NCI-H146 (cell line): ENCODE measurements around the gene HERC6.
"Not testable (repeated sequence)": the region's sequence is repeated elsewhere in the genome, so short reads cannot be mapped to it uniquely, and the experiment has no call there.

Experiments
- DNase-seq: peaks from one replicate; lab custom pipeline; 2025; lab: John Stamatoyannopoulos, UW

HERC6 gene

DNA sequence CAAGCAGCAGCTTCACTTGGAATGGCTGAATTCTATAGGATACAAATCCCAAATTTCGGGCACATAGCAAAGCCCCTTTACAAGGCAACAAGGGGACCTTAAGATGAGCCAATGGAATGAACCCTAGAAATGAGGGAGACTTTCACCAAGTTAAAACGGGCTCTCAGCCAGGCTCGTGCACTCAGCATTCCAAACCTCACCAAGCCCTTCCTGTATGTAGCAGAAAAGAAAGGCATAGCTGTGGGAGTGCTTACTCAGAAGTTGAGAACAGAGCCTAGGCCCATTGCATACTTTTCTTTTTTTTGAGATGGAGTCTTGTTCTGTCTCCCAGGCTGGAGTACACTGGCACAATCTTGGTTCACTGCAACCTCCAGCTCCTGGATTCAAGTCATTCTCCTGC is 67.5 kb downstream of the HERC6 start:
- DNase-seq = no peak

GRCh38 chr4:88447371-88448095 is 68.9 kb downstream of the HERC6 start:
- DNase-seq = no peak

DNA sequence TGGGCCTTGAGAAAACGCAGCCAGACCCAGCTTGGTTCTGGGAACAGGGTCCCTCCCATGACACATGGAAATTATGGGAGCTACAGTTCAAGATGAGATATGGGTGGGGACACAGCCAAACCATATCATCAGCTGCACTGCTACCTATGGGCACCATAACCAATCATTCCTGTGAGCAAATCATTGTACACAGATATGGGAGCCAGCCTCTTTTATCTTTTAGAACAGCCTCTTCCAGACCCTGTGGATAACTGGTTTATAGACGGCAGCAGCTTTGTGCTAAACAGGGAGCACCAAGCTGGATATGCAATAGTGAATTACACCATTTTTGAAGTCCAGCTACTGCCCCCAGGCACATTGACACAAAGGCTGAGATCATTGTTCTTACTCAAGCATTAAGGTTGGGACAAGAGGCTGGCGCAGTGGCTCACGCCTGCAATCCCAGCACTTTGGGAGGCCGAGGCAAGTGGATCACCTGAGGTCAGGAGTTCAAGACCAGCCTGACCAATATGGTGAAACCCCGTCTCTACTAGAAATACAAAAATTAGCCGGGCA is 69.6 kb downstream of the HERC6 start:
- DNase-seq = not testable (repeated sequence)

GRCh38 chr4:88448889-88449288 is 70.2 kb downstream of the HERC6 start:
- no peak for DNase-seq

DNA sequence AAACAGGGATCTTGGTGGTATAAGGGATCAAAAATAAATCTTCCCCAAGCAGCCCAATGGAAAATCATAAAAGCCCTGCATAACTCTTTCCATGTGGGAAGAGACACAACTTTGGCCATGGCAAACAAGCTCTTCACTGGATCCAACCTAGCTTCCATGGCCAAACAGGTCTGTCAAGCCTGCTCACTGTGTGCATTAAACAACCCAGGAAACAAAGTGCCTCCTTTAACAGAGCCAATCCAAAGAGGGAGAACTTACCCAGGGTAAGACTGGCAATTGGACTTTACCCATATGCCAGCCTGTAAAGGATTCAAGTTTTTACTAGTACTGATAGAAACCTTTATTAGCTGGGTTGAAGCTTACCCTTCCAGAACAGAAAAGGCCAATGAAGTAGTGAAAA is 70.6 kb downstream of the HERC6 start:
- DNase-seq = no peak

DNA sequence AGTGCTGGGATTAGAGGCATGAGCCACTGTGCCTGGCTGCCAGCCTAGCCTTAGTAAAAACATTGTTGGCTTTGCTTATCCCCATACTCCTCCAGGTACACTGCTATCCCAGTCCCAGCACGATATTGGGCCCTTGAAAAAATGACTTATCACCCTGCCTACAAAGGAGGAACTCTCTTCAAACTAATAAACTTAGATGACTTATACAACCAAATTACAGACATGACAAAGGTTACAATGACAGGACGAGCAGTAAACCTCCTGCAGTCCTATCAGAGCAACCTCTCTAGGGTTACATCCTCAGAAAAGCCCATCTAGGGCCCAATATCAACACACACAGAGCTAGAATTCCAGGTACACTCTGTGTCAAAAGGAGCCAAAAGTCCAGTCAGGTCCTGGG is 72.6 kb downstream of the HERC6 start:
- no peak for DNase-seq

- DNase-seq = no peak
Measured at GRCh38 chr4:88452912-88453311, 74.3 kb downstream of the HERC6 start.

GRCh38 chr4:88456670-88457306 is 78.1 kb downstream of the HERC6 start, which contains the start of gene HERC5:
Gene HERC5 (plus strand): TSS chr4:88457119. CDS start chr4:88457270, 151 bp downstream.
- DNase-seq = peak; percentile 47

DNA sequence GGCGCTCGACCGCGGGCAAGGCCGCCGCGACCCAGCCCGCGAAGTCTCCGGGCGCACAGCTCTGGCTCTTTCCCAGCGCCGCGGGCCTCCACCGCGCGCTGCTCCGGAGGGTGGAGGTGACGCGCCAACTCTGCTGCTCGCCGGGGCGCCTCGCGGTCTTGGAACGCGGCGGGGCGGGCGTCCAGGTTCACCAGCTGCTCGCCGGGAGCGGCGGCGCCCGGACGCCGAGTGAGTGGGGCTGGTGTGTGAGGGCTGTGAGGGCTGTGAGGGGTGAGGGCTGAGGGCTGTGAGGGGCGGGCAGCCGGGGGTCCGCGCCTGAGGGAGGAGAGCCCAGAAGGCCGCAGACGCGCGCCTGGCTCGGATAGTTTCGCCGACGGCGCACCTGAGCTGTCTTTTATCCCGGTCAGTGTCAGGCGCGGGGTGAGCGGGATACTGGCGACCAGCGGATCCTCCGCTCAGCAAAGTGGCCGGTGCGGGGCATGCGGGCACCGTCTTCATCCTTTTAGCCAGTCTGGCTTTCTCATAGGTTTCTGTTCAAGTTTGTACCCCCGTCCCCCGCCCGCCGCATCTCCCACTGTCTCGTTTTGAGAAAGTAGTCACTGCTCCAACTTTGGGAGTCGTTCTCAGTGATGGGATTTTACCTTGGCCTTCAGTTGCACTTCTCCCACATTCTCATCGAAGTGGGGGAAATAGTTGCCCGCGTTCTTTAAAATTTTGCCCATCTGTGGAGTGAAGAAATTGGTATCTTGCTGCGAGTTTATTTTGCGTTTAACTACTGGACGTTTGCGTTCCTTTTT is 78.9 kb downstream of the HERC6 start:
- peak; percentile 15 for DNase-seq

GRCh38 chr4:88458104-88458740 is 79.6 kb downstream of the HERC6 start:
- no peak for DNase-seq

DNA sequence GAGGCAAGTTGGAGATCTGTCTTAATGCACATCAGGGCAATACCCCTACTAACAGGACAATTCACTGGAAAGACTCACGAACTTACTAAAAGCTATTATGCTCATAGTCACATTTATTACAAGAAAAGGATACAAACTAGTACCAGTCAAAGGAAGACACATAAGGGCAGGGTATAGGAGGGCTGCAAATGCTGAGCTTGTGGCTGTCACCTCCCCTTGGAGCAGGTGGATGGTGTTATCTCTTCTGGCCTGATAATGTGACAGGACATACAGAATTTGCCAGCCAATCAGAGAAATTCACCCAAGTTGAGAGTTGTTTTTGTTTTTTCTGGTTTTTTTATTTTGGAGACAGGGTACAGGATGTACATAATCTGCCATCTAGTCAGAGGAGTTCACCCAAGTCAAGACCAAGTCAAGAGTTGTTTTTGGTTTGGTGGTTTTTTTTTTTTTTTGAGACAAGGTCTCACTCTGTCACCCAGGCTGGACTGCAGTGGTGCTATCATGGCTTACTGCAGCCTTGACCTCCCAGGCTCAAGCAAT is 87.1 kb downstream of the HERC6 start:
- no peak for DNase-seq

DNA sequence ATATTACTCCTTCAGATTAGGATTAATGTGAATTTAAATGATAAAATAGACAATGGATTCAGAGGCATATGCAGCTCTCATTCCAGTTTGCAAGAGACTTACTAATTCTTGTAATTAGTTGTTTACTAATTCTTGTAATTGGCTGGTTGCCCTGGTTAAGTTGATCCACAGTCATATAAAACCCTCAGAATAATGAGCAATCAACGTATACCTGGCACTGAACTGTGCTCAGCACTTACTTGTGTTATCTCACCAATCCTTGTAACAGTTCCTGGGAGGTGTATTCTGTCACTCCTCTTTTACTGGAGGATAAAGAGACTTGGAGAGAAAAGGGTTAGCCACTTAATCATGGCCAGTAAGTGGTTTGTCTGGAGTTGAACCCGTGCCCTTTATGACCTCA is 88.7 kb downstream of the HERC6 start:
- DNase-seq = no peak

DNA sequence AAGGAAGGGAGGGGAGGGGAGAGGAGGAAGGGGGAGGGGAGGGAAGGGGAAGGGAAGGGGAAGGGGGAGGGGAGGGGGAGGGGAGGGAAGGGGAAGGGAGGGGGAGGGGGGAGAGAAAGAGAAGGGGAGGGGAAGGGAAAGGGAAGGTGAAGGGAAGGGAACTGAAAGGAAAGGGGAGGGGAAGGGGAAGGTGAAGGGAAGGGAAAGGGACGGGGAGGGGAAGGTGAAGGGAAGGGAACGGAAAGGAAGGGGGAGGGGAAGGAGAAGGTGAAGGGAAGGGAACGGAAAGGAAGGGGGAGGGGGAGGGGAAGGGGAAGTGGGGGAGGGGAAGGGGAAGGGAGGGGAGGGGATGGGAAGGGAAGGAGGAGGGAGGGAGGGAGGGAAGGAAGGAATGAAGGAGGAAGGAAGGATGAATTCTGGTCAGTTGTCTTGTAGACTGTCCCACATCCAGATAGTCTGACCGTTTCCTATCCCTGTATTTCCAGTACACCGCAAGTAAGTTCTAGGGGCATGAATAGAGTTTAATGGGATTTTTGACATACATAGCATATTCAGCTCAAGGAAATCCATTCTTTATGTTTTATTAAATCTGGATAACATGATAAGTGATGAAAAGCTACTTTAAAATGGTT is 98.7 kb downstream of the HERC6 start:
- DNase-seq = no peak

- DNase-seq = no peak
Measured at GRCh38 chr4:88478247-88478646, 99.6 kb downstream of the HERC6 start.

DNA sequence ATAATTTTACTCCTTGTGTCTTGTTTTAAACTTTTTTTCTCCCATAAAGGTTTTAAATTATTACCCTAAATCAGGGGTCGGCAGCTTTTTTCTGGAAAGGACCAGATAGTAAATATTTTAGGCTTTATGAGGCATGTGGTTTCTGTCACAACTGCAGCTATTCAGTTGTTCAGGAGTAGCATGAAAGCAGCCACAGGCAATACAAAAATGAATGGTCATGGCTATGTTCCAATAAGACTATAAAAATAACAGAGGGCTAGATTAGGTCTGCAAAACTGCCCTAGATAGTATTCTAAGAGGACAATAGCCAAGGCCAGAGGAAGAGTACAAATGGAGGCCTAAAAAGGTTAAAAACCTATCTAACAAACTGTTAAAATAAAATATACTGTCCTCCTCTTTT is 102.9 kb downstream of the HERC6 start:
- no peak for DNase-seq

DNA sequence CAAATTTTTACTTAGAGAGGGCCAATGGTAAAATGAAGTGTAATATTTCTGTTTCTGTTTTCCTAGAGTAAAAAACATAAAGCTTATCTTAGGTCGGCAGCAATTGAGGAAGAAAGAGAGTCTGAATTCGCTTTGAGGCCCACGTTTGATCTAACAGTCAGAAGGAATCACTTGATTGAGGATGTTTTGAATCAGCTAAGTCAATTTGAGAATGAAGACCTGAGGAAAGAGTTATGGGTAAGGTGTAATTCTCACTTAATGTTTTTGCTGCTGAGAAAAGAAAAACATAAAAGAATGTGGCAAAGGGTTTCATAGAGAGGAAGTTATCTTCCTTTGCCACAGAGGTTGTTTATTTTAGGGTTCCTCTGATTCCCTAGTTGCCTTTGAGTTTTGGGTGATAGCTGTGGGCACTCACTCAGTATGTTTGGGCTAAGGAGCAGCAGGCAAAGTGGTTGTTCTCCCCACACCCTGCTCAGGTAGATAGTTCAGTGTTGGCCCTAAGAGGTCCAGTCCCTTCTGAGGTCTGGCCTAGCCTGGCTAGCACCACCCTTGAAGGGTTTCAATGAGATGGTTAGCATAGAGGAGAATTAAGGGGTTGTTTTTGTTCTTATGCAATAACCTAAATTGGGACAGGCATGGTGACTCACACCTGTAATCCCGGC is 110.6 kb downstream of the HERC6 start:
- DNase-seq = no peak
